K562 (cell line): ENCODE data around the gene VPS16. TPM values are rescaled to one million over a fixed set of nuclear protein-coding genes. Genes with fewer than 3 reads are reported as not detected.

Source experiments
- CCNT2 ChIP-seq: IDR thresholded peaks from 2 replicates; pipeline ENCODE4 v1.6.1; 2011; ENCODE audit warnings: borderline replicate concordance, low read depth, mild to moderate bottlenecking, moderate library complexity, mixed read lengths, low read length; ENCODE audit not compliant: insufficient read length; ENCODE audit errors: extremely low read depth
- DIDO1 ChIP-seq: fragments of 450-650 bp; IDR thresholded peaks from 2 replicates; pipeline ENCODE4 v1.6.1; 2016; ENCODE audit warnings: low read depth, missing biosample characterization, missing genetic modification characterization
- ETV1 ChIP-seq: fragments of 450-650 bp; conservative IDR thresholded peaks from 2 replicates; pipeline ENCODE4 v1.6.1; 2016; ENCODE audit warnings: missing genetic modification characterization, control low read depth, low read depth, missing compliant biosample characterization
- FOXK2 ChIP-seq, 2 experiments: fragments of 450-650 bp; IDR thresholded peaks in 1 of 2; conservative IDR thresholded peaks in 1 of 2; 2 replicates each; pipeline ENCODE4 v1.6.1; 2016; ENCODE audit warnings: low read depth in 2 of 2, mild to moderate bottlenecking in 1 of 2
- GTF2A2 ChIP-seq: IDR thresholded peaks from 2 replicates; pipeline ENCODE4 v1.6.1; 2016; ENCODE audit warnings: mild to moderate bottlenecking, missing genetic modification characterization, missing compliant biosample characterization
- HMGXB4 ChIP-seq: sonication (generic); formaldehyde crosslinking; IDR thresholded peaks from 2 replicates; pipeline ENCODE4 v1.8.1; 2023; ENCODE audit warnings: mild to moderate bottlenecking, missing genetic modification reagents
- ID3 ChIP-seq, 2 experiments: fragments of 250-450 bp in 1 of 2; fragments of 450-650 bp in 1 of 2; sonication (Bioruptor Pico) in 1 of 2; IDR thresholded peaks; 2 replicates each; pipeline versions ENCODE4 v1.6.1 to v1.8.0; 2016 to 2021; ENCODE audit warnings: mild to moderate bottlenecking in 2 of 2, moderate library complexity in 2 of 2, missing compliant biosample characterization in 1 of 2, missing genetic modification characterization in 1 of 2
- KDM4B ChIP-seq, 2 experiments: fragments of 450-650 bp in 1 of 2; sonication (generic) in 1 of 2; IDR thresholded peaks; 2 replicates each; pipeline ENCODE4 v1.6.1; 2016 to 2017; ENCODE audit warnings: borderline replicate concordance in 2 of 2, antibody characterized with exemption in 1 of 2, low read depth in 1 of 2, mild to moderate bottlenecking in 1 of 2
- KDM5B ChIP-seq: fragments of 200-600 bp; sonication (generic); IDR thresholded peaks from 2 replicates; pipeline ENCODE4 v1.6.1; 2012; ENCODE audit warnings: low read depth, mild to moderate bottlenecking, moderate library complexity, low read length, control low read depth, inconsistent platforms; ENCODE audit not compliant: insufficient replicate concordance
- LCOR ChIP-seq: sonication (generic); formaldehyde crosslinking; IDR thresholded peaks from 2 replicates; pipeline ENCODE4 v1.8.0; 2022; ENCODE audit warnings: mild to moderate bottlenecking, missing genetic modification reagents
- MLLT1 ChIP-seq, 2 experiments: fragments of 450-650 bp; IDR thresholded peaks; 2 replicates each; pipeline ENCODE4 v1.6.1; 2016
- MYBL2 ChIP-seq, 2 experiments: fragments of 450-650 bp in 1 of 2; sonication (generic) in 1 of 2; formaldehyde crosslinking in 1 of 2; IDR thresholded peaks; 2 replicates each; pipeline versions ENCODE4 v1.6.1 to v1.8.1; 2017 to 2022; ENCODE audit warnings: borderline replicate concordance in 1 of 2, inconsistent platforms in 1 of 2, low read depth in 1 of 2, mild to moderate bottlenecking in 1 of 2, missing genetic modification reagents in 1 of 2, moderate library complexity in 1 of 2
- NELFE ChIP-seq: IDR thresholded peaks from 2 replicates; pipeline ENCODE4 v1.6.1; 2011; ENCODE audit warnings: mild to moderate bottlenecking; ENCODE audit not compliant: insufficient read depth, insufficient read length
- POLR2B ChIP-seq: fragments of 450-650 bp; IDR thresholded peaks from 2 replicates; pipeline ENCODE4 v1.6.1; 2018; ENCODE audit warnings: low read depth; ENCODE audit not compliant: partially characterized antibody
- PPARD ChIP-seq: fragments of 250-450 bp; sonication (Bioruptor Pico); IDR thresholded peaks from 2 replicates; pipeline ENCODE4 v1.8.0; 2022; ENCODE audit warnings: inconsistent platforms, mild to moderate bottlenecking, moderate library complexity
- RBM15 ChIP-seq: fragments of 200-400 bp; formaldehyde crosslinking; IDR thresholded peaks from 2 replicates; pipeline ENCODE4 v1.6.1; 2018; ENCODE audit warnings: mild to moderate bottlenecking, low read length, moderate library complexity; ENCODE audit not compliant: insufficient read depth
- RBM39 ChIP-seq: fragments of 200-400 bp; formaldehyde crosslinking; optimal IDR thresholded peaks from 2 replicates; pipeline ENCODE3; 2018; ENCODE audit warnings: low read depth, low read length
- SAFB2 ChIP-seq: fragments of 200-400 bp; formaldehyde crosslinking; IDR thresholded peaks from 2 replicates; pipeline ENCODE4 v1.6.1; 2018; ENCODE audit warnings: borderline replicate concordance, low read length, low read depth, moderate library complexity; ENCODE audit not compliant: severe bottlenecking
- SP2 ChIP-seq: IDR thresholded peaks from 2 replicates; pipeline ENCODE4 v1.6.1; 2011; ENCODE audit warnings: mild to moderate bottlenecking, low read depth, low read length, moderate library complexity; ENCODE audit not compliant: poor library complexity, severe bottlenecking; ENCODE audit errors: extremely low read depth
- SREBF2 ChIP-seq: sonication (generic); formaldehyde crosslinking; IDR thresholded peaks from 2 replicates; pipeline ENCODE4 v1.4.0; 2020; ENCODE audit warnings: mild to moderate bottlenecking, missing genetic modification reagents
- ZNF24 ChIP-seq: fragments of 450-650 bp; IDR thresholded peaks from 2 replicates; pipeline ENCODE4 v1.6.1; 2016
- ZNF311 ChIP-seq: fragments of 250-450 bp; sonication (Bioruptor Pico); IDR thresholded peaks from 2 replicates; pipeline ENCODE4 v1.4.0; 2020; ENCODE audit warnings: mild to moderate bottlenecking, moderate library complexity
- ZNF764 ChIP-seq: fragments of 250-450 bp; sonication (Bioruptor Pico); IDR thresholded peaks from 2 replicates; pipeline ENCODE4 v1.4.0; 2020; ENCODE audit warnings: low read depth, mild to moderate bottlenecking, moderate library complexity
- polyA plus RNA-seq, 8 experiments: library from polyadenylated mRNA; depleted of rRNA in 4 of 8; stranded (reverse) in 5 of 8; unstranded in 3 of 8; fragments of >200 nt; fragmentation: Nextera tagmentation in 2 of 8; fragmentation: Illumina TruSeq in 1 of 8; extraction: Ambion mirVana in 2 of 8; extraction: Trizol in 1 of 8; gene quantifications; 2 replicates each; pipeline versions ENCODE4 v1.2.1 to v1.2.3, GENCODE V29; 2011 to 2014; ENCODE audit warnings: inconsistent platforms in 1 of 8, missing spikeins in 1 of 8
- total RNA-seq, 7 experiments: library from RNA; depleted of rRNA in 6 of 7; stranded (reverse); fragments of >200 nt in 6 of 7; fragmentation: Illumina TruSeq in 2 of 7; extraction: Trizol in 2 of 7; gene quantifications; 2 replicates each; pipeline versions ENCODE4 v1.2.1 to v1.2.3, GENCODE V29; 2011 to 2021; ENCODE audit warnings: low replicate concordance in 1 of 7

The VPS16 gene
- total and polyA plus RNA-seq, 9 of the 15 experiments (the other 6 are each of a cell fraction or from before 2014, with no cell fraction given) = 6.8 to 24.7 (median 14.0) TPM

GRCh38 chr20:2800521-2801285 lies 39.8 kb upstream of the VPS16 start, which contains the start of gene CPXM1 (continued):
- TF ChIP-seq NELFE (no peak), ZNF764 (CRISPR knock-in tag) (no peak), SREBF2 (CRISPR knock-in tag) (no peak), SAFB2 (no peak), LCOR (CRISPR knock-in tag) (no peak), KDM5B (no peak), ZNF311 (no peak), KDM4B (IDR thresholded peaks at IDR 0.05; ENCODE audit: borderline replicate concordance in 2 of 2, low read depth in 1 of 2) (no peak), PPARD (CRISPR knock-in tag) (no peak), FOXK2 (conservative IDR thresholded peaks at IDR 0.05 in 1 of 2, IDR thresholded peaks at IDR 0.05 in 1 of 2; ENCODE audit: low read depth in 2 of 2) (no peak), MLLT1 (IDR thresholded peaks at IDR 0.05) (no peak), CCNT2 (no peak), ETV1 (tag) (no peak), POLR2B (no peak), ZNF24 (no peak), ID3 (CRISPR knock-in tag; IDR thresholded peaks at IDR 0.05) (no peak), ID3 (tag; IDR thresholded peaks at IDR 0.05) (0 out of 2 replicates have a peak, but pooled peaks have one; percentile 45), HMGXB4 (CRISPR knock-in tag) (no peak), MYBL2 (IDR thresholded peaks at IDR 0.05; ENCODE audit: low read depth) (no peak), MYBL2 (CRISPR knock-in tag; IDR thresholded peaks at IDR 0.05; ENCODE audit: borderline replicate concordance) (no peak), DIDO1 (no peak), GTF2A2 (tag) (no peak), SP2 (no peak), RBM15 (no peak), RBM39 (no peak)
